ENCODE results near the gene NUDT22. TPM values are rescaled to one million over a fixed set of nuclear protein-coding genes. Genes with fewer than 3 reads are reported as not detected.

The NUDT22 gene
- total RNA-seq, 2 experiments from 2014 or later = 86.7 to 91.6 TPM

Other genes starting within 250 kb of the NUDT22 start
- 100 to 1,000 TPM in 1 of 2 experiments, 10 to 100 TPM in 1; 93.7 to 102 TPM for gene OTUB1, start 239.8 kb upstream of the NUDT22 start, total RNA-seq
- gene FLRT1, start 190.3 kb upstream of the NUDT22 start, total RNA-seq = not detected
- gene MACROD1, start 60.2 kb upstream of the NUDT22 start, total RNA-seq = 10 to 100 TPM; 14.4 to 14.6 TPM
- 100 to 1,000 TPM; 335 to 340 TPM for gene STIP1, start 40.1 kb upstream of the NUDT22 start, total RNA-seq
- gene FERMT3, start 19.6 kb upstream of the NUDT22 start, total RNA-seq = 100 to 1,000 TPM; 261 to 281 TPM
- 10 to 100 TPM; 37.8 to 44.8 TPM for gene TRPT1, start 88 bp upstream of the NUDT22 start, total RNA-seq
- 10 to 100 TPM; 38.0 to 41.3 TPM for gene DNAJC4, start 4.3 kb downstream of the NUDT22 start, total RNA-seq
- gene VEGFB, start 8.3 kb downstream of the NUDT22 start, total RNA-seq = 10 to 100 TPM; 81.5 to 87.8 TPM
- gene FKBP2, start 14.8 kb downstream of the NUDT22 start, total RNA-seq = 10 to 100 TPM; 26.9 to 33.0 TPM
- 100 to 1,000 TPM; 178 to 197 TPM for gene PPP1R14B, start 20.7 kb downstream of the NUDT22 start, total RNA-seq
- 10 to 100 TPM; 19.7 TPM for gene PLCB3, start 25.3 kb downstream of the NUDT22 start, total RNA-seq
- 10 to 100 TPM; 38.3 to 43.9 TPM for gene BAD, start 58.4 kb downstream of the NUDT22 start, total RNA-seq
- 10 to 100 TPM; 25.3 to 26.8 TPM for gene GPR137, start 59.6 kb downstream of the NUDT22 start, total RNA-seq
- not detected for gene KCNK4, start 65.0 kb downstream of the NUDT22 start, total RNA-seq
- gene CATSPERZ, start 74.1 kb downstream of the NUDT22 start, total RNA-seq = not detected
- 10 to 100 TPM; 42.7 to 43.2 TPM for gene ESRRA, start 79.2 kb downstream of the NUDT22 start, total RNA-seq
- gene TRMT112, start 91.3 kb downstream of the NUDT22 start, total RNA-seq = 100 to 1,000 TPM; 154 to 165 TPM
- 100 to 1,000 TPM; 102 to 106 TPM for gene PRDX5, start 91.8 kb downstream of the NUDT22 start, total RNA-seq
- 100 to 1,000 TPM; 127 TPM for gene CCDC88B, start 113.9 kb downstream of the NUDT22 start, total RNA-seq
- gene RPS6KA4, start 132.9 kb downstream of the NUDT22 start, total RNA-seq = 10 to 100 TPM; 39.0 to 42.3 TPM